Tibial nerve (tissue), 4 donors: ENCODE results near the gene REPIN1.

ENCODE experiments used
- EP300 ChIP-seq, 2 donors: sonication (generic); formaldehyde crosslinking; IDR thresholded peaks; one replicate each; pipeline ENCODE4 v1.6.1; 2017; ENCODE audit warnings: antibody characterized with exemption in 2 of 2, mild to moderate bottlenecking in 1 of 2
- POLR2A ChIP-seq, 2 donors: fragments of 450-650 bp; IDR thresholded peaks; one replicate each; pipeline ENCODE4 v1.6.1; 2017; ENCODE audit warnings: antibody characterized with exemption in 2 of 2, mild to moderate bottlenecking in 2 of 2, moderate library complexity in 2 of 2
- TF ChIP-seq, protein P1 (sequence below), 5 experiments: fragments of 200-600 bp in 3 of 5; fragments of 450-650 bp in 2 of 5; sonication (generic) in 3 of 5; IDR thresholded peaks; one replicate each; pipeline ENCODE4 v1.5.1; 2016 to 2019; ENCODE audit warnings: antibody characterized with exemption in 5 of 5, mild to moderate bottlenecking in 3 of 5, moderate library complexity in 2 of 5

DNA sequence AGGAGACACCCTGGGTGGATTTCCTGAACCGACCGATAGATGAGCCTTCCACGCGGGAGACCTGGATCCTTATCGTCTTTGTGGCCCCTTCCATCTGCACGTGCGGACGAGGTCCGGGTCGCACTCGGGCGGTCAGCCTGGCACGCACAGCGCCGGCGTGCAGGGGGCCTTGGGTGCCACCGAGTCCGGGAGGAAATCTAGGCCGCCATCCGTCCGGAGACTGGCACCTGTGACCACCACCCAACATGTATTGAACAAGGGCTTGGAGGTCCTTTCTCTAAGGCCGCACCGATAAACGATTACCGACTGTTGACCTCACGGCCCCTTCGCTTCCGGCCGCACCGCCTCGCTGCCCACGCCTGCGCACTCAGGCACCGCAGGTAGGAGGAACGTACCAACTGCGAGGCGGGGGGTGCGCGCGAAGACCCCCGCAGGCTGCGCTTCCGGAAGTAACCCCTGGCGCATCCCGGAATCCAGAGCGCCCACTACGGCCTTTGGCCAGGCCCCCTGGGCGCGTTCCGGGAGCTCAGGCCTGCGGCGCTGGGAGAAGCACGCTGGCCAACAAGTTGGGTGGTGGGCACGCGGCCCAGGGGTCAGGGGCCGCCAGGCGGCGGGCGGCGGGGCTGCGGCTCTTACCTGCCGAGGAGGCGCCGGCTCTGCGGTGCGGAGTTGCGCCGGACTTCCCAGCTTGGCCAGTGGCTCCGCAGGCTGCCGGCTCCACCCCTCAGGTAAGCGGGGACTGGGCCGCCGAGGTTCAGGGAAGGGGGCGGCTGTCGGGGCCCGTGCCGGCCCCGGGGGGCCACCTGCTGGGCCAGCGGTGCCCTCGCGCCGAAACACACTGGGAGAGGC is 45.6 kb upstream of the REPIN1 start, which contains the start of the genes ACTR3C and LRRC61:
- TF ChIP-seq EP300 (IDR thresholded peaks at IDR 0.05) (peak in 1 of 2 donors; percentile 3), POLR2A (IDR thresholded peaks at IDR 0.05) (no peak)
- TF ChIP-seq, protein P1, sequence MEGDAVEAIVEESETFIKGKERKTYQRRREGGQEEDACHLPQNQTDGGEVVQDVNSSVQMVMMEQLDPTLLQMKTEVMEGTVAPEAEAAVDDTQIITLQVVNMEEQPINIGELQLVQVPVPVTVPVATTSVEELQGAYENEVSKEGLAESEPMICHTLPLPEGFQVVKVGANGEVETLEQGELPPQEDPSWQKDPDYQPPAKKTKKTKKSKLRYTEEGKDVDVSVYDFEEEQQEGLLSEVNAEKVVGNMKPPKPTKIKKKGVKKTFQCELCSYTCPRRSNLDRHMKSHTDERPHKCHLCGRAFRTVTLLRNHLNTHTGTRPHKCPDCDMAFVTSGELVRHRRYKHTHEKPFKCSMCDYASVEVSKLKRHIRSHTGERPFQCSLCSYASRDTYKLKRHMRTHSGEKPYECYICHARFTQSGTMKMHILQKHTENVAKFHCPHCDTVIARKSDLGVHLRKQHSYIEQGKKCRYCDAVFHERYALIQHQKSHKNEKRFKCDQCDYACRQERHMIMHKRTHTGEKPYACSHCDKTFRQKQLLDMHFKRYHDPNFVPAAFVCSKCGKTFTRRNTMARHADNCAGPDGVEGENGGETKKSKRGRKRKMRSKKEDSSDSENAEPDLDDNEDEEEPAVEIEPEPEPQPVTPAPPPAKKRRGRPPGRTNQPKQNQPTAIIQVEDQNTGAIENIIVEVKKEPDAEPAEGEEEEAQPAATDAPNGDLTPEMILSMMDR (IDR thresholded peaks at IDR 0.05) = no peak
